ENCODE measurements around the gene CTDSP2. TPM values are rescaled to one million over a fixed set of nuclear protein-coding genes. Genes with fewer than 3 reads are reported as not detected.
A peak's percentile ranks its signal among the peaks of the same experiment; 100 is the strongest.

Gene CTDSP2
- total RNA-seq, 1 experiment from 2014 or later, result 14.2 TPM

- Histone ChIP-seq H2AFZ (ENCODE audit: low read length) (no peak overlapping the region), H3K4me3 (ENCODE audit: low read length) (no peak overlapping the region), H3K9me3 (ENCODE audit: low read length) (no peaks in the 10 kb centered on the region), H3K4me1 (ENCODE audit: low read length) (no peaks in the 10 kb centered on the region), H3K27me3 (ENCODE audit: low read length) (no peaks in the 10 kb centered on the region), H3K4me2 (ENCODE audit: low read depth, low read length, poor library complexity, severe bottlenecking) (no peak overlapping the region), H3K9me2 (replicated peaks; ENCODE audit: insufficient read depth, low read length) (no peaks in the 10 kb centered on the region), H3K9ac (ENCODE audit: low read length) (no peak overlapping the region), H3K27ac (ENCODE audit: low read length) (no peak overlapping the region), H3K36me3 (ENCODE audit: insufficient read depth, low read length) (no peaks in the 10 kb centered on the region; the same call in none of the 2 replicates), H3K79me2 (ENCODE audit: low read length) (no peaks in the 10 kb centered on the region), H4K20me1 (ENCODE audit: insufficient read depth, low read depth, low read length) (no peaks in the 10 kb centered on the region)
- peak; percentile 53 for DNase-seq
Observed at GRCh38 chr12:57803319-57803893, 43.1 kb downstream of the CTDSP2 start.

GRCh38 chr12:57802607-57803006 lies 43.9 kb downstream of the CTDSP2 start:
- Histone ChIP-seq H3K36me3 (ENCODE audit: insufficient read depth, low read length) (peaks cover 5% of the 10 kb centered on the region), H3K79me2 (ENCODE audit: low read length) (no peaks in the 10 kb centered on the region), H3K9me3 (ENCODE audit: low read length) (no peaks in the 10 kb centered on the region), H3K9ac (ENCODE audit: low read length) (no peak overlapping the region), H4K20me1 (ENCODE audit: insufficient read depth, low read depth, low read length) (no peaks in the 10 kb centered on the region), H3K4me2 (ENCODE audit: low read depth, low read length, poor library complexity, severe bottlenecking) (no peak overlapping the region), H2AFZ (ENCODE audit: low read length) (no peak overlapping the region), H3K9me2 (replicated peaks; ENCODE audit: insufficient read depth, low read length) (no peaks in the 10 kb centered on the region), H3K4me3 (ENCODE audit: low read length) (no peak overlapping the region), H3K4me1 (ENCODE audit: low read length) (no peaks in the 10 kb centered on the region), H3K27me3 (ENCODE audit: low read length) (no peaks in the 10 kb centered on the region), H3K27ac (ENCODE audit: low read length) (no peak overlapping the region)
- DNase-seq, result no peak

- H3K36me3 ChIP-seq (ENCODE audit: insufficient read depth, low read length), result peaks cover 11% of the 10 kb centered on the region
- no peak for DNase-seq
- H3K9ac ChIP-seq (ENCODE audit: low read length), result no peak overlapping the region
- H3K27me3 ChIP-seq (ENCODE audit: low read length), result no peaks in the 10 kb centered on the region
- no peak overlapping the region for H2AFZ ChIP-seq (ENCODE audit: low read length)
- H3K9me2 ChIP-seq (replicated peaks; ENCODE audit: insufficient read depth, low read length), result no peaks in the 10 kb centered on the region
- no peaks in the 10 kb centered on the region for H4K20me1 ChIP-seq (ENCODE audit: insufficient read depth, low read depth, low read length)
- H3K9me3 ChIP-seq (ENCODE audit: low read length), result no peaks in the 10 kb centered on the region
- H3K4me3 ChIP-seq (ENCODE audit: low read length), result no peak overlapping the region
- no peaks in the 10 kb centered on the region for H3K4me1 ChIP-seq (ENCODE audit: low read length)
- H3K27ac ChIP-seq (ENCODE audit: low read length), result no peak overlapping the region
- H3K79me2 ChIP-seq (ENCODE audit: low read length), result no peaks in the 10 kb centered on the region
- H3K4me2 ChIP-seq (ENCODE audit: low read depth, low read length, poor library complexity, severe bottlenecking), result no peak overlapping the region
Observed at GRCh38 chr12:57800965-57801364, 45.6 kb downstream of the CTDSP2 start.

- H3K9me3 ChIP-seq (ENCODE audit: low read length), result no peaks in the 10 kb centered on the region
- H3K9ac ChIP-seq (ENCODE audit: low read length), result no peak overlapping the region
- peaks cover 27% of the 10 kb centered on the region for H3K36me3 ChIP-seq (ENCODE audit: insufficient read depth, low read length)
- H3K27me3 ChIP-seq (ENCODE audit: low read length), result no peaks in the 10 kb centered on the region
- H2AFZ ChIP-seq (ENCODE audit: low read length), result no peak overlapping the region
- no peaks in the 10 kb centered on the region for H4K20me1 ChIP-seq (ENCODE audit: insufficient read depth, low read depth, low read length)
- DNase-seq, result no peak
- no peak overlapping the region for H3K27ac ChIP-seq (ENCODE audit: low read length)
- no peak overlapping the region for H3K4me2 ChIP-seq (ENCODE audit: low read depth, low read length, poor library complexity, severe bottlenecking)
- H3K9me2 ChIP-seq (replicated peaks; ENCODE audit: insufficient read depth, low read length), result no peaks in the 10 kb centered on the region
- H3K79me2 ChIP-seq (ENCODE audit: low read length), result peaks cover 8% of the 10 kb centered on the region; the same call in 1 of the 2 replicates
- no peaks in the 10 kb centered on the region for H3K4me1 ChIP-seq (ENCODE audit: low read length)
- no peak overlapping the region for H3K4me3 ChIP-seq (ENCODE audit: low read length)
Observed at GRCh38 chr12:57797933-57798332, 48.6 kb downstream of the CTDSP2 start.

GRCh38 chr12:57796996-57797395 lies 49.5 kb downstream of the CTDSP2 start:
- H3K9me3 ChIP-seq (ENCODE audit: low read length), result no peaks in the 10 kb centered on the region
- no peak overlapping the region for H2AFZ ChIP-seq (ENCODE audit: low read length)
- H3K9me2 ChIP-seq (replicated peaks; ENCODE audit: insufficient read depth, low read length), result no peaks in the 10 kb centered on the region
- H3K27me3 ChIP-seq (ENCODE audit: low read length), result no peaks in the 10 kb centered on the region
- H3K4me3 ChIP-seq (ENCODE audit: low read length), result no peak overlapping the region
- peaks cover 11% of the 10 kb centered on the region; the same call in 1 of the 2 replicates for H3K79me2 ChIP-seq (ENCODE audit: low read length)
- no peaks in the 10 kb centered on the region for H4K20me1 ChIP-seq (ENCODE audit: insufficient read depth, low read depth, low read length)
- H3K4me2 ChIP-seq (ENCODE audit: low read depth, low read length, poor library complexity, severe bottlenecking), result no peak overlapping the region
- H3K27ac ChIP-seq (ENCODE audit: low read length), result no peak overlapping the region
- H3K9ac ChIP-seq (ENCODE audit: low read length), result no peak overlapping the region
- no peak for DNase-seq
- no peaks in the 10 kb centered on the region for H3K4me1 ChIP-seq (ENCODE audit: low read length)
- peaks cover 33% of the 10 kb centered on the region for H3K36me3 ChIP-seq (ENCODE audit: insufficient read depth, low read length)

GRCh38 chr12:57795354-57795753 lies 51.2 kb downstream of the CTDSP2 start:
- Histone ChIP-seq H3K9me3 (ENCODE audit: low read length) (no peaks in the 10 kb centered on the region), H3K27me3 (ENCODE audit: low read length) (no peaks in the 10 kb centered on the region), H3K9ac (ENCODE audit: low read length) (no peak overlapping the region), H3K4me1 (ENCODE audit: low read length) (no peaks in the 10 kb centered on the region), H3K4me2 (ENCODE audit: low read depth, low read length, poor library complexity, severe bottlenecking) (no peak overlapping the region), H3K4me3 (ENCODE audit: low read length) (no peak overlapping the region), H4K20me1 (ENCODE audit: insufficient read depth, low read depth, low read length) (no peaks in the 10 kb centered on the region), H3K79me2 (ENCODE audit: low read length) (peaks cover 11% of the 10 kb centered on the region; the same call in 1 of the 2 replicates), H3K36me3 (ENCODE audit: insufficient read depth, low read length) (peaks cover 41% of the 10 kb centered on the region), H2AFZ (ENCODE audit: low read length) (no peak overlapping the region), H3K9me2 (replicated peaks; ENCODE audit: insufficient read depth, low read length) (no peaks in the 10 kb centered on the region), H3K27ac (ENCODE audit: low read length) (no peak overlapping the region)
- DNase-seq, result no peak

- Histone ChIP-seq H3K4me2 (ENCODE audit: low read depth, low read length, poor library complexity, severe bottlenecking) (no peak overlapping the region), H3K9me3 (ENCODE audit: low read length) (no peaks in the 10 kb centered on the region), H4K20me1 (ENCODE audit: insufficient read depth, low read depth, low read length) (no peaks in the 10 kb centered on the region), H2AFZ (ENCODE audit: low read length) (no peak overlapping the region), H3K9me2 (replicated peaks; ENCODE audit: insufficient read depth, low read length) (no peaks in the 10 kb centered on the region), H3K36me3 (ENCODE audit: insufficient read depth, low read length) (peaks cover 43% of the 10 kb centered on the region), H3K9ac (ENCODE audit: low read length) (no peak overlapping the region), H3K27ac (ENCODE audit: low read length) (no peak overlapping the region), H3K27me3 (ENCODE audit: low read length) (no peaks in the 10 kb centered on the region), H3K79me2 (ENCODE audit: low read length) (peaks cover 13% of the 10 kb centered on the region; the same call in 1 of the 2 replicates), H3K4me3 (ENCODE audit: low read length) (no peak overlapping the region), H3K4me1 (ENCODE audit: low read length) (no peaks in the 10 kb centered on the region)
- DNase-seq, result no peak
Observed at GRCh38 chr12:57793920-57794319, 52.6 kb downstream of the CTDSP2 start.

GRCh38 chr12:57783861-57784260 lies 62.7 kb downstream of the CTDSP2 start:
- Histone ChIP-seq H3K27ac (ENCODE audit: low read length) (no peak overlapping the region), H3K4me1 (ENCODE audit: low read length) (peaks cover 22% of the 10 kb centered on the region), H3K79me2 (ENCODE audit: low read length) (peaks cover 36% of the 10 kb centered on the region), H3K27me3 (ENCODE audit: low read length) (no peaks in the 10 kb centered on the region), H3K9me3 (ENCODE audit: low read length) (no peaks in the 10 kb centered on the region), H3K9me2 (replicated peaks; ENCODE audit: insufficient read depth, low read length) (no peaks in the 10 kb centered on the region), H2AFZ (ENCODE audit: low read length) (no peak overlapping the region), H4K20me1 (ENCODE audit: insufficient read depth, low read depth, low read length) (peaks cover 7% of the 10 kb centered on the region; the same call in 1 of the 2 replicates), H3K9ac (ENCODE audit: low read length) (no peak overlapping the region), H3K4me3 (ENCODE audit: low read length) (peak overlapping the region; percentile 85; the same call in 1 of the 2 replicates), H3K36me3 (ENCODE audit: insufficient read depth, low read length) (peaks cover 21% of the 10 kb centered on the region; the same call in 1 of the 2 replicates), H3K4me2 (ENCODE audit: low read depth, low read length, poor library complexity, severe bottlenecking) (peak overlapping the region; percentile 79)
- DNase-seq, result no peak
